Tibial artery (tissue), 4 donors: ENCODE data around the gene ADCY7.

ENCODE experiments used
- DNase-seq, 2 donors: peaks; one replicate each; pipeline ENCODE4 v3.0.0-alpha.2; 2019
- H3K27ac ChIP-seq, 2 donors: fragments of 200-600 bp; sonication (generic) in 1 of 2; 1 replicate in 1 of 2; 2 replicates in 1 of 2; pipeline ENCODE4 v1.5.1; 2018 to 2019; ENCODE audit warnings: mild to moderate bottlenecking in 1 of 2
- H3K27me3 ChIP-seq, 2 donors: fragments of 200-600 bp; sonication (generic) in 1 of 2; one replicate each; pipeline versions ENCODE4 v1.5.1 to v1.6.0; 2016 to 2019
- H3K36me3 ChIP-seq, 3 donors: fragments of 200-600 bp; sonication (generic) in 2 of 3; one replicate each; pipeline ENCODE4 v1.5.1; 2016 to 2019; ENCODE audit warnings: mild to moderate bottlenecking in 2 of 3
- H3K4me1 ChIP-seq, 4 donors: fragments of 200-600 bp; sonication (generic) in 2 of 4; 1 replicate in 3 of 4; 2 replicates in 1 of 4; pipeline ENCODE4 v1.5.1; 2016 to 2019
- H3K4me3 ChIP-seq, 2 donors: fragments of 200-600 bp; sonication (generic) in 1 of 2; 1 replicate in 1 of 2; 2 replicates in 1 of 2; pipeline ENCODE4 v1.5.1; 2018 to 2019; ENCODE audit warnings: mild to moderate bottlenecking in 2 of 2
- H3K9me3 ChIP-seq, 3 donors: fragments of 200-600 bp; sonication (generic) in 1 of 3; one replicate each; pipeline ENCODE4 v1.5.1; 2016 to 2019
- intact Hi-C: fragments of 100-400 bp; cut with DNase I; formaldehyde crosslinking; loops from one replicate; pipeline ENCODE4 v1.15.0; 2023; ENCODE audit warnings: low total_unique reads
- TF ChIP-seq, protein P1 (sequence below), 2 experiments: fragments of 200-600 bp in 1 of 2; fragments of 450-650 bp in 1 of 2; IDR thresholded peaks; one replicate each; pipeline ENCODE4 v1.5.1; 2017 to 2019; ENCODE audit warnings: antibody characterized with exemption in 2 of 2, mild to moderate bottlenecking in 1 of 2, moderate library complexity in 1 of 2

Gene ADCY7

DNA sequence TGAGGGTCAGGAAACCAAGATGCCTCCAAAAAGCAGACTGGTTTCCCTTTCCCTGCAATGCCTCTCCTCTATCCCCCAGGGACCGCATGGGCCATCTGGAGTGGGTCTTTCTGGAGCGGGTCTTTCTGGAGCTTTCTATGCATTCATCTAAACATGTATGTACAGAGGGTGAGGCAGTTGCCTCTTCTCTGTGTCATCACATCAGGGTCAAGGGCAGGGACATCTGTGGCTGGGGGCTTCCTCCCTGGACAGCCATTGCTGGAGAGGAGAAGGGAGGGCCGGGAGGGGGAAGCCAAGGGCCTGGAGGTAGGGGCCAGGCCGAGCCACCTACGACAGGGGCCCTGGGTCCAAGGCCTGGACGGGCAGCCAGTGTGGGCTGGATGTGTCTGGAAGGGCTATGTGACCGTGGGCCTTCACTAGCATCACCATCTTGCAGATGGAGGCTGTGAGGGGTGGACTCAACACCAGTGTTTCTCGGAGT, 840 bp downstream of the ADCY7 start:
- Histone ChIP-seq H3K27ac (peak overlapping the region in 1 of 2 donors; percentile 58), H3K27me3 (no peaks in the 10 kb centered on the region), H3K9me3 (no peaks in the 10 kb centered on the region), H3K4me3 (peak overlapping the region in 1 of 2 donors; percentile 39), H3K4me1 (peaks cover 0 to 19% (median 14%) of the 10 kb centered on the region in 4 donors), H3K36me3 (no peaks in the 10 kb centered on the region)
- TF ChIP-seq, protein P1, sequence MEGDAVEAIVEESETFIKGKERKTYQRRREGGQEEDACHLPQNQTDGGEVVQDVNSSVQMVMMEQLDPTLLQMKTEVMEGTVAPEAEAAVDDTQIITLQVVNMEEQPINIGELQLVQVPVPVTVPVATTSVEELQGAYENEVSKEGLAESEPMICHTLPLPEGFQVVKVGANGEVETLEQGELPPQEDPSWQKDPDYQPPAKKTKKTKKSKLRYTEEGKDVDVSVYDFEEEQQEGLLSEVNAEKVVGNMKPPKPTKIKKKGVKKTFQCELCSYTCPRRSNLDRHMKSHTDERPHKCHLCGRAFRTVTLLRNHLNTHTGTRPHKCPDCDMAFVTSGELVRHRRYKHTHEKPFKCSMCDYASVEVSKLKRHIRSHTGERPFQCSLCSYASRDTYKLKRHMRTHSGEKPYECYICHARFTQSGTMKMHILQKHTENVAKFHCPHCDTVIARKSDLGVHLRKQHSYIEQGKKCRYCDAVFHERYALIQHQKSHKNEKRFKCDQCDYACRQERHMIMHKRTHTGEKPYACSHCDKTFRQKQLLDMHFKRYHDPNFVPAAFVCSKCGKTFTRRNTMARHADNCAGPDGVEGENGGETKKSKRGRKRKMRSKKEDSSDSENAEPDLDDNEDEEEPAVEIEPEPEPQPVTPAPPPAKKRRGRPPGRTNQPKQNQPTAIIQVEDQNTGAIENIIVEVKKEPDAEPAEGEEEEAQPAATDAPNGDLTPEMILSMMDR (IDR thresholded peaks at IDR 0.05) = no peak
- intact Hi-C loops = no loop called here
- peak in 1 of 2 donors; percentile 53 for DNase-seq

DNA sequence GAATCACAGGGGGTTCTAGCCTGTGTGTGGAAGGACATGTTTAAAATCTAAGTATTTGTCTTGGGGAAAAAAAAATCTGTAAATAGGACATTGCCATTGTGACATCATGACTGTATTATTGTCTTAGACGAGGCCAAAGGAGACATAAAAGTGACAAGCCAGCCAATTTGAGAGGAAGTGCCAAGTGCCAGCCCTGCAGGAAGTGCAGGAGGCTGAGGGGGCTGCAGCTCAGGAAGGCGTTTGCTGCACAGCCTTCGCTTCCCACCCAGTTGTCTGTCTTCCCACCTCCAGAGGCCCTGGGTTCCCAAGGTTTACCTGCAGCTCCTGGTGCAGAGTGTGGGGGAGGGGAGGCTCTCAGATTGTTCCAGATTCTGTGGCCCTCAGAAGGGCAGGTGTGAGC, 1.3 kb downstream of the ADCY7 start:
- Histone ChIP-seq H3K4me1 (peaks cover 0 to 19% (median 14%) of the 10 kb centered on the region in 4 donors), H3K27ac (no peak overlapping the region), H3K4me3 (no peak overlapping the region), H3K27me3 (no peaks in the 10 kb centered on the region), H3K9me3 (no peaks in the 10 kb centered on the region), H3K36me3 (no peaks in the 10 kb centered on the region)
- intact Hi-C loops = no loop called here
- TF ChIP-seq, protein P1 (IDR thresholded peaks at IDR 0.05) = no peak
- DNase-seq = peak in 1 of 2 donors; percentile 56

DNA sequence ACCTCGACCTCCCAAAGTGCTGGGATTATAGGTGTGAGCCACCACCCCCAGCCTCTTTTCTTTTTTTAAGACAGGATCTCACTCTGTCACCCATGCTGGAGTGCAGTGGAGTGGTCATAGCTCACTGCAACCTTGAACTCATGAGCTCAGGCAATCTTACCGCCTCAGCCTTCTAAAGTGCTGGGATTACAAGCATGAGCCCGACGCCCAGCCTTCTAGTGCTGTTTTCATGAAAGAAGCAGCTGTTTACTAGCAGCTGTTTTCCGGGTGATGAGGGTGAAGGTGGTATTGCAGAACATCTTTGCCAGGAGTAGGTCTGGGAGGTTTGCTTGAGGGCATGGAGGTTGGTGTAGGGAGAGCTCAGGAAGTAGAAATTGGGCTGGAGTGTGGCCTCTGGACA, 2.0 kb downstream of the ADCY7 start:
- H3K4me1 ChIP-seq = peaks cover 0 to 19% (median 14%) of the 10 kb centered on the region in 4 donors
- H3K27me3 ChIP-seq = no peaks in the 10 kb centered on the region
- TF ChIP-seq, protein P1 (IDR thresholded peaks at IDR 0.05) = no peak
- no peak overlapping the region for H3K27ac ChIP-seq
- no peaks in the 10 kb centered on the region for H3K9me3 ChIP-seq
- H3K36me3 ChIP-seq = no peaks in the 10 kb centered on the region
- DNase-seq = peak in 1 of 2 donors; percentile 31
- H3K4me3 ChIP-seq = no peak overlapping the region
- intact Hi-C loops = no loop called here

DNA sequence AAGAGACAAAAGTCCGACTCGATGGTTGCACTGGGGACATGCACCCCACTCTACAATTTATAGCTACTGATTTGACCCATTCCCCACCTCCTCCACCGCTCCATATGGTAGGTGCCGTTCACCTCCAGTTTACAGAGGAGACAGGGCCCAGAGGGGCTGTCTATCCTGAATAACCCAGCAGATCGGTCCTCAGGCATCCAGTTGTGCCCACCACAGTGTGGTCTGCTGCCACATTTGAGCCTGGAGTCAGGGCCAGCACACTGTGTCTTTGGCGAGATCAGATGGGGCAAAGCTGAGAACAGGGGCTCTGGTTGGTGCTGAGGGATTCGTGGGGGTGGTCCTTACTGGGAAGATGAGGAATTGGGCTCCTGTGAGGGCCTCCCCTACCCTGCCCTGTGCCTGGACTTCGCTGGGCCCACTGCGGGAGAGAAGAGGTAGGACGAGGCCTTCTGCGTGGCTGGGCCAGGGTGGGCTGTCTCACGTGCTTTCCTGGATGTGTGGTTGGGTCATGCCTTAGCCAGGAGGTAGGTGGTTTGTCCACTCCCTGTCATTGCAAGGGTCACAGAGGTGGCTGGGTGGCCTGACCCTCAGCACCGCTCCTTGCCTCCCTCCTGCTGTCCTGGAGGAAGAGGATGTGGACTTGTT, 2.8 kb downstream of the ADCY7 start:
- Histone ChIP-seq H3K36me3 (no peaks in the 10 kb centered on the region), H3K27ac (no peak overlapping the region), H3K27me3 (no peaks in the 10 kb centered on the region), H3K9me3 (no peaks in the 10 kb centered on the region), H3K4me1 (peaks cover 0 to 19% (median 14%) of the 10 kb centered on the region in 4 donors), H3K4me3 (no peak overlapping the region)
- DNase-seq = peak in 1 of 2 donors; percentile 50
- intact Hi-C loops = no loop called here
- TF ChIP-seq, protein P1 (IDR thresholded peaks at IDR 0.05) = no peak

DNA sequence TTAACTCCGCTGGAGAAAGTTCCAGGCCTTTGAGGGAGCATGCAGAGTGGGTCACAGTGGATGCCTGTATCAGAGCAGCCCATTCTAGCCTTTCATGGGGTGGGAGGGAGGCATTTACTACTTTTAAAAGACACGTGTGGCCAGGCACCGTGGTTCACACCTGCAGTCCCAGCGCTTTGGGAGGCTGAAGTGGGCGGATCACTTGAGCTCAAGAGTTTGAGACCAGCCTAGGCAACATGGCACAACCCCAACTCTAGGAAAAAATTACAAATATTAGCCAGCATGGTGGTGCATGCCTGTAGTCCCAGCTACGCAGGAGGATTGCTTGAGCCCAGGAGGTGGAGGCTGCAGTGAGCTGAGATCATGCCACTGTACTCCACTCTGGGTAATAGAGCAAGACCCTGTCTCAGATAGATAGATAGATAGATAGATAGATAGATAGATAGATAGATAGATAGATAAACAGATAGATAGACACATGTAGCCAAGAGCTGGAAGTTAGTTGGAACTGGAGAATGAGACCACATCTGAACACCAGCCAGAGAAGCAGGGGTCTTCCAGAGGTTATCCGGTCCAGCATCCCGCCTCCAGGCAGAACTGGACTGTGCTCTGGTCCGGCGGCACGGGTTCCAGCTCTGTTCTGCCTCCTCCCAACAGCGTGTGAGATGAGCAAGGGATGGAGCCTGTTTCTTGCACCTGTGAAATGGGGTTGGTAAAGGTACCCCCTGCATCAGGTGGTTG, 3.6 kb downstream of the ADCY7 start:
- no peak overlapping the region for H3K4me3 ChIP-seq
- DNase-seq = no peak
- intact Hi-C loops = no loop called here
- H3K9me3 ChIP-seq = no peaks in the 10 kb centered on the region
- H3K27me3 ChIP-seq = no peaks in the 10 kb centered on the region
- no peak overlapping the region for H3K27ac ChIP-seq
- TF ChIP-seq, protein P1 (IDR thresholded peaks at IDR 0.05) = no peak
- H3K36me3 ChIP-seq = no peaks in the 10 kb centered on the region
- H3K4me1 ChIP-seq = peaks cover 0 to 19% (median 14%) of the 10 kb centered on the region in 4 donors
